ENCODE data around the gene PLA2G2C. TPM values are rescaled to one million over a fixed set of nuclear protein-coding genes. Genes with fewer than 3 reads are reported as not detected.

The PLA2G2C gene
- total RNA-seq, 3 donors from 2014 or later (not counting 1 experiment from before 2014, with no cell fraction given) = not detected

- H3K36me3 ChIP-seq (ENCODE audit: control insufficient read depth, insufficient read depth, low read length) = no peaks in the 10 kb centered on the region
- Mint-ChIP-seq H3K4me1 (no peaks in the 10 kb centered on the region), H3K4me3 (no peak overlapping the region), H3K9me3 (no peaks in the 10 kb centered on the region), H3K27me3 (ENCODE audit: low read depth in 2 of 2) (peaks cover 12 to 22% of the 10 kb centered on the region in 2 donors), H3K36me3 (no peaks in the 10 kb centered on the region), H3K27ac (no peak overlapping the region)
- WGBS (ENCODE audit: insufficient coverage) = 90% methylated on average over 7 of the region's 7 CpGs
- intact Hi-C loops (cut with micrococcal nuclease) = no loop called here
- no peaks in the 10 kb centered on the region for H3K27me3 ChIP-seq (ENCODE audit: control insufficient read depth, insufficient read depth, low read length)
- TF ChIP-seq CTCF (IDR thresholded peaks at IDR 0.05) = no peak
- no peak for DNase-seq
- no peak overlapping the region for H3K27ac ChIP-seq (ENCODE audit: low read length)
- H3K4me1 ChIP-seq (ENCODE audit: control insufficient read depth, insufficient read depth, low read length) = peaks cover 5% of the 10 kb centered on the region
- no peak for ATAC-seq
- no peaks in the 10 kb centered on the region for H3K9me3 ChIP-seq (ENCODE audit: control insufficient read depth, insufficient read depth, low read length)
- no peak overlapping the region for H3K4me3 ChIP-seq (ENCODE audit: low read length)
Measured at GRCh38 chr1:20115916-20116315, 70.4 kb downstream of the PLA2G2C start.

- H3K36me3 Mint-ChIP-seq = no peaks in the 10 kb centered on the region
- no peaks in the 10 kb centered on the region for H3K36me3 ChIP-seq (ENCODE audit: control insufficient read depth, insufficient read depth, low read length)
- no peaks in the 10 kb centered on the region for H3K9me3 ChIP-seq (ENCODE audit: control insufficient read depth, insufficient read depth, low read length)
- H3K4me3 Mint-ChIP-seq = no peak overlapping the region
- peaks cover 5% of the 10 kb centered on the region for H3K4me1 ChIP-seq (ENCODE audit: control insufficient read depth, insufficient read depth, low read length)
- no peak overlapping the region for H3K27ac Mint-ChIP-seq
- H3K27me3 ChIP-seq (ENCODE audit: control insufficient read depth, insufficient read depth, low read length) = no peaks in the 10 kb centered on the region
- intact Hi-C loops (cut with micrococcal nuclease) = no loop called here
- no peak overlapping the region for H3K4me3 ChIP-seq (ENCODE audit: low read length)
- TF ChIP-seq CTCF (IDR thresholded peaks at IDR 0.05) = no peak
- 83% methylated on average over 4 of the region's 4 CpGs for WGBS (ENCODE audit: insufficient coverage)
- H3K27me3 Mint-ChIP-seq (ENCODE audit: low read depth in 2 of 2) = peaks cover 12 to 22% of the 10 kb centered on the region in 2 donors
- ATAC-seq (no peak), DNase-seq (no peak)
- H3K27ac ChIP-seq (ENCODE audit: low read length) = no peak overlapping the region
- H3K4me1 Mint-ChIP-seq = no peaks in the 10 kb centered on the region
- no peaks in the 10 kb centered on the region for H3K9me3 Mint-ChIP-seq
Measured at GRCh38 chr1:20115479-20115878, 70.8 kb downstream of the PLA2G2C start.

- 85% methylated on average over 15 of the region's 15 CpGs for WGBS (ENCODE audit: insufficient coverage)
- no peak overlapping the region for H3K27ac Mint-ChIP-seq
- H3K9me3 Mint-ChIP-seq = no peaks in the 10 kb centered on the region
- Histone ChIP-seq H3K4me3 (ENCODE audit: low read length) (no peak overlapping the region), H3K36me3 (ENCODE audit: control insufficient read depth, insufficient read depth, low read length) (no peaks in the 10 kb centered on the region), H3K9me3 (ENCODE audit: control insufficient read depth, insufficient read depth, low read length) (no peaks in the 10 kb centered on the region), H3K27ac (ENCODE audit: low read length) (no peak overlapping the region), H3K4me1 (ENCODE audit: control insufficient read depth, insufficient read depth, low read length) (no peaks in the 10 kb centered on the region), H3K27me3 (ENCODE audit: control insufficient read depth, insufficient read depth, low read length) (no peaks in the 10 kb centered on the region)
- H3K4me3 Mint-ChIP-seq = no peak overlapping the region
- H3K4me1 Mint-ChIP-seq = no peaks in the 10 kb centered on the region
- H3K36me3 Mint-ChIP-seq = no peaks in the 10 kb centered on the region
- intact Hi-C loops (cut with micrococcal nuclease) = no loop called here
- peaks cover 9 to 22% of the 10 kb centered on the region in 2 donors for H3K27me3 Mint-ChIP-seq (ENCODE audit: low read depth in 2 of 2)
- no peak for ATAC-seq
- TF ChIP-seq CTCF (IDR thresholded peaks at IDR 0.05) = no peak
- no peak for DNase-seq
Measured at GRCh38 chr1:20114021-20114648, 72.2 kb downstream of the PLA2G2C start.

Other genes with a start within 250 kb of the PLA2G2C start
- gene PLA2G2A, start 206.9 kb downstream of the PLA2G2C start, total RNA-seq = not detected
- gene PLA2G5, start 116.3 kb downstream of the PLA2G2C start, total RNA-seq = not detected
- gene PLA2G2D, start 67.0 kb downstream of the PLA2G2C start, total RNA-seq = not detected
- not detected for gene PLA2G2F, start 47.2 kb downstream of the PLA2G2C start, total RNA-seq
- gene UBXN10, start 422 bp downstream of the PLA2G2C start, total RNA-seq = 1 to 10 TPM; 2.5 to 3.6 (median 3.5) TPM
- gene VWA5B1, start 104.4 kb upstream of the PLA2G2C start, total RNA-seq = not detected

Measured in natural killer cell (primary cell).